HL-60 (cell line): ENCODE measurements around the gene L3MBTL3.

Source experiments
- DNase-seq, 2 experiments: peaks; one replicate each; pipeline ENCODE4 v3.0.0-alpha.2; 2010 to 2020; ENCODE audit warnings: low read depth in 1 of 2, low spot score in 1 of 2
- H3K27ac ChIP-seq: fragments of 250-450 bp; sonication (Bioruptor Pico); replicated peaks from 2 replicates; pipeline ENCODE4 v1.5.1; 2020; ENCODE audit warnings: mild to moderate bottlenecking, moderate library complexity
- H3K27me3 ChIP-seq: fragments of 250-450 bp; sonication (Bioruptor Pico); 2 replicates; pipeline ENCODE4 v1.5.1; 2021; ENCODE audit warnings: mild to moderate bottlenecking, moderate library complexity; ENCODE audit not compliant: insufficient read depth, poor library complexity, severe bottlenecking
- H3K4me3 ChIP-seq: replicated peaks from 2 replicates; pipeline ENCODE4 v1.5.1; 2011; ENCODE audit warnings: mild to moderate bottlenecking, control low read depth, low read length; ENCODE audit not compliant: insufficient read depth
- GABPA ChIP-seq: IDR thresholded peaks from 2 replicates; pipeline ENCODE4 v1.6.1; 2012; ENCODE audit warnings: low read depth
- POLR2AphosphoS5 ChIP-seq: IDR thresholded peaks from 2 replicates; pipeline ENCODE4 v1.6.1; 2012; ENCODE audit warnings: low read depth
- SPI1 ChIP-seq: IDR thresholded peaks from 2 replicates; pipeline ENCODE4 v1.6.1; 2012; ENCODE audit warnings: low read depth, mild to moderate bottlenecking, borderline replicate concordance
- TF ChIP-seq, protein P1 (sequence below): IDR thresholded peaks from one replicate; pipeline ENCODE4 v1.5.1; 2011; ENCODE audit warnings: low read length, control low read depth, inconsistent platforms; ENCODE audit not compliant: insufficient read depth
- TF ChIP-seq, protein P2 (sequence below): IDR thresholded peaks from 2 replicates; pipeline ENCODE4 v1.6.1; 2012; ENCODE audit warnings: low read depth; ENCODE audit not compliant: insufficient replicate concordance

The L3MBTL3 gene

DNA sequence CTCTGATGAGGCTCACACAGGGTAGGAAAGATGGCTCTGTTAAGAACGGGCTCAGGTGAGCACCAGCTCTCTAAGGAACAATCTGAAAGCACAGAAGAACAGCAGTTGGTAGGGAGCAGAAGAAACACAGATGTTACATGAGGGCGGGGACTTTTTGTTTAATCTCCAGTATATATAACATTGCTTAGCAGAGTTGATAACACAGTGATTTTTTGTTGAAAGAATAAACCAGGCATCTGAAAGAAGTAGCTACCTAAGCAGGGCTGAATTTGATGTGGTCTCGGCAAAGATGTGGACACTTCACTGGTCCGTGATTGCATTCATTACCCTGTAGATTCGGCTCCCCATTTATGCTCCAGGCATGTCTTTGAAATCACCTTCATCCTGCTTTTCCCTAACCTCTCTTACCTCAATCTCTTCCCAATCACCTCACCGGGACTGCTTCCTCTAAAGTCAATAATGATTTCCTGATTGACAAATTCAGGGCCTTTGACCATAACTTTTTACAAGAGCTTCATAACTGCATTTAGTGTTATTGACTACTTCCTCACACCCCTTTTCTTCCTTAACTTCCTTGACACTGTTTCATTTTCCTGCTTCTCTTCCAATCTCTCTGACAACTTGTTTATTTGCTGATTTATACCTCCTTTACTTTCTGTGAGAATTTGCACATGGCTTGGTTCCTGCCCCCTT is 170.0 kb downstream of the L3MBTL3 start:
- Histone ChIP-seq H3K27ac (no peak overlapping the region), H3K4me3 (no peak overlapping the region), H3K27me3 (no peaks in the 10 kb centered on the region)
- no peak for DNase-seq
- no peak for TF ChIP-seq GABPA
- no peak for TF ChIP-seq SPI1
- TF ChIP-seq, protein P1, sequence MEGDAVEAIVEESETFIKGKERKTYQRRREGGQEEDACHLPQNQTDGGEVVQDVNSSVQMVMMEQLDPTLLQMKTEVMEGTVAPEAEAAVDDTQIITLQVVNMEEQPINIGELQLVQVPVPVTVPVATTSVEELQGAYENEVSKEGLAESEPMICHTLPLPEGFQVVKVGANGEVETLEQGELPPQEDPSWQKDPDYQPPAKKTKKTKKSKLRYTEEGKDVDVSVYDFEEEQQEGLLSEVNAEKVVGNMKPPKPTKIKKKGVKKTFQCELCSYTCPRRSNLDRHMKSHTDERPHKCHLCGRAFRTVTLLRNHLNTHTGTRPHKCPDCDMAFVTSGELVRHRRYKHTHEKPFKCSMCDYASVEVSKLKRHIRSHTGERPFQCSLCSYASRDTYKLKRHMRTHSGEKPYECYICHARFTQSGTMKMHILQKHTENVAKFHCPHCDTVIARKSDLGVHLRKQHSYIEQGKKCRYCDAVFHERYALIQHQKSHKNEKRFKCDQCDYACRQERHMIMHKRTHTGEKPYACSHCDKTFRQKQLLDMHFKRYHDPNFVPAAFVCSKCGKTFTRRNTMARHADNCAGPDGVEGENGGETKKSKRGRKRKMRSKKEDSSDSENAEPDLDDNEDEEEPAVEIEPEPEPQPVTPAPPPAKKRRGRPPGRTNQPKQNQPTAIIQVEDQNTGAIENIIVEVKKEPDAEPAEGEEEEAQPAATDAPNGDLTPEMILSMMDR = no peak
- TF ChIP-seq, protein P2, sequence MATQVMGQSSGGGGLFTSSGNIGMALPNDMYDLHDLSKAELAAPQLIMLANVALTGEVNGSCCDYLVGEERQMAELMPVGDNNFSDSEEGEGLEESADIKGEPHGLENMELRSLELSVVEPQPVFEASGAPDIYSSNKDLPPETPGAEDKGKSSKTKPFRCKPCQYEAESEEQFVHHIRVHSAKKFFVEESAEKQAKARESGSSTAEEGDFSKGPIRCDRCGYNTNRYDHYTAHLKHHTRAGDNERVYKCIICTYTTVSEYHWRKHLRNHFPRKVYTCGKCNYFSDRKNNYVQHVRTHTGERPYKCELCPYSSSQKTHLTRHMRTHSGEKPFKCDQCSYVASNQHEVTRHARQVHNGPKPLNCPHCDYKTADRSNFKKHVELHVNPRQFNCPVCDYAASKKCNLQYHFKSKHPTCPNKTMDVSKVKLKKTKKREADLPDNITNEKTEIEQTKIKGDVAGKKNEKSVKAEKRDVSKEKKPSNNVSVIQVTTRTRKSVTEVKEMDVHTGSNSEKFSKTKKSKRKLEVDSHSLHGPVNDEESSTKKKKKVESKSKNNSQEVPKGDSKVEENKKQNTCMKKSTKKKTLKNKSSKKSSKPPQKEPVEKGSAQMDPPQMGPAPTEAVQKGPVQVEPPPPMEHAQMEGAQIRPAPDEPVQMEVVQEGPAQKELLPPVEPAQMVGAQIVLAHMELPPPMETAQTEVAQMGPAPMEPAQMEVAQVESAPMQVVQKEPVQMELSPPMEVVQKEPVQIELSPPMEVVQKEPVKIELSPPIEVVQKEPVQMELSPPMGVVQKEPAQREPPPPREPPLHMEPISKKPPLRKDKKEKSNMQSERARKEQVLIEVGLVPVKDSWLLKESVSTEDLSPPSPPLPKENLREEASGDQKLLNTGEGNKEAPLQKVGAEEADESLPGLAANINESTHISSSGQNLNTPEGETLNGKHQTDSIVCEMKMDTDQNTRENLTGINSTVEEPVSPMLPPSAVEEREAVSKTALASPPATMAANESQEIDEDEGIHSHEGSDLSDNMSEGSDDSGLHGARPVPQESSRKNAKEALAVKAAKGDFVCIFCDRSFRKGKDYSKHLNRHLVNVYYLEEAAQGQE = no peak
- TF ChIP-seq POLR2AphosphoS5 = no peak

DNA sequence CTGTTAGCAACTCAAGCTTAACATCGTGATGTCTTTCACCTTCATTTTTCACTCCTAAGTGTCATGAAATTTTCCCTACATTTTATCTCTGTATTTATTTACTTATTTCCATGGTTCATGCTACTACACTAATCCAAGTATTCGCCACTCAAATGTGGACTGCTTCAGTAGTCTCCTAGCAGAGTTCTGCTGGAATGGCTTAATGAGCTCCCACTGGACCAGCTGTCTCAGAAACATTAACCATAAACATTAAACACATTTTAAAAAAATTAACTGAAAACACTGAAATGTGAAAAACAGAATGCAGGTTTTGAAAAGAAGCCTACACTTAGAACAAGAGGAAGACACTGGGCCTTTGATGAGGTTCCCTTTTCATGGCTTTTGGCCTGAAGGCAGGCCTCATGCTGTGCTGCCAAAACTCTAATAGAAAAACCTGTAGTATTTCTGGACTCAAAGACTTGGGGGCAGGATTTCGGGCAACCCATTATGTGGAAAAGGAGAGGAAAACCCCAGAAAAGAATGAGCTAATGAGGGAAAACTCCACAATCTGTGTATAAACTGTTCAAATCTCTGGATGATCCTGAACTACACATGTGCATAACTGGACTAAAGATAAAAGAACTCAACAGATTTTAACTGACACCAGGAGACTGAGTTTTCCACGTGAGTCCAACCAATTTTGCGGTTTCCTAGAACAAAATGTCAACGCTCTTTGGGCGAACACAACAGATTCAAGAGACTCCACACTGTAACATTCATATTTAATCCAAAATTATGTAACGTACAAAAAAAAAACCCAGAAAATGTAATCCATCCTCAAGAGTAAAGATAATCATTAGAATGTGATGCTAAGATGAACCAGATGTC is 171.4 kb downstream of the L3MBTL3 start:
- Histone ChIP-seq H3K27ac (no peak overlapping the region), H3K27me3 (no peaks in the 10 kb centered on the region), H3K4me3 (no peak overlapping the region)
- TF ChIP-seq, protein P2 = no peak
- TF ChIP-seq POLR2AphosphoS5 (no peak), SPI1 (no peak), GABPA (no peak)
- TF ChIP-seq, protein P1 = no peak
- no peak for DNase-seq
